HPDE6-E6E7 (cell line): Measurements from ENCODE around the gene FYTTD1.
"Not testable (repeated sequence)": the region's sequence is repeated elsewhere in the genome, so short reads cannot be mapped to it uniquely, and the experiment has no call there.

ENCODE experiments used
- DNase-seq: peaks from one replicate; pipeline ENCODE4 v3.0.0; 2011; ENCODE audit warnings: missing footprints; ENCODE audit errors: extremely low spot score

Gene FYTTD1, protein sequence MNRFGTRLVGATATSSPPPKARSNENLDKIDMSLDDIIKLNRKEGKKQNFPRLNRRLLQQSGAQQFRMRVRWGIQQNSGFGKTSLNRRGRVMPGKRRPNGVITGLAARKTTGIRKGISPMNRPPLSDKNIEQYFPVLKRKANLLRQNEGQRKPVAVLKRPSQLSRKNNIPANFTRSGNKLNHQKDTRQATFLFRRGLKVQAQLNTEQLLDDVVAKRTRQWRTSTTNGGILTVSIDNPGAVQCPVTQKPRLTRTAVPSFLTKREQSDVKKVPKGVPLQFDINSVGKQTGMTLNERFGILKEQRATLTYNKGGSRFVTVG

DNA sequence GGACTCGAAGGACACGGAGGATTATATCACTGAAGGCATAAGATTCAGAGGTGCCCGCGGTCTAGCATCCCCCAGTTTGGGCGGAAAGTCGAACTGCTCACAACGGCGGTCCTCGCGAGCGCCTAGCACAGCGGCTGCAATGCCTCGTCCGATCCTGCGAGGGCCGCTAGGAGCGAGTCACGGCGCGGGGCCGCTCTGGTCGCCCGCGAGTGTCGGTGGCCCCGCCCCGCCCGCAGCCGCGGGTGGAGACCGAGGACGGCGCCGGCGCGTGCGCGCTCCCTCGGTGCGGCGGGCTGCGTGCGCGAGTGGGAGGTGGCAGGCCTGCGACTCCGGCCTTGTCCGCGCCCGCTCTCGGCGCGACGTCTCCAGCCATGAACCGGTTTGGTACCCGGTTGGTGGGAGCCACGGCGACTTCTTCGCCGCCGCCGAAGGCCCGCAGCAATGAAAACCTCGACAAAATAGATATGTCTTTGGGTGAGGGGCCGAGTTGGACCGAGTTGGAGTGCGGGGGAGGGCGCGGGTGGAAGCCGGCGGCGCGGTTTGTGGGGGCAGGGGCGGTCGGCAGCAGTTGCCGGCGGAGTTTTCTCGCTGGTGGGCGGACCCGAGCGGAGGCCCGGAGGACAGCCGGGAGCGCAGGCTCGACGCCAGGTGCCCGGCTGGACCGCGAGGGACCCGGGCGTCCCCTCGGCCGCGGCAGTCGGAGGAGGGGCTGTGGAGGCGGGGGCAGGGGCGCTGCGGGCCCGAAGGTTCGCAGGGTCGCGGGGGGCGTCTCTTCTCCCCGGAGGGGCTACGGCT, at the start of gene FYTTD1:
TSS of gene FYTTD1 (plus strand) at position 283 of the 795 bp plus-strand sequence. CDS start at position 372, 89 bp downstream.
- DNase-seq, result peak; percentile 73

DNA sequence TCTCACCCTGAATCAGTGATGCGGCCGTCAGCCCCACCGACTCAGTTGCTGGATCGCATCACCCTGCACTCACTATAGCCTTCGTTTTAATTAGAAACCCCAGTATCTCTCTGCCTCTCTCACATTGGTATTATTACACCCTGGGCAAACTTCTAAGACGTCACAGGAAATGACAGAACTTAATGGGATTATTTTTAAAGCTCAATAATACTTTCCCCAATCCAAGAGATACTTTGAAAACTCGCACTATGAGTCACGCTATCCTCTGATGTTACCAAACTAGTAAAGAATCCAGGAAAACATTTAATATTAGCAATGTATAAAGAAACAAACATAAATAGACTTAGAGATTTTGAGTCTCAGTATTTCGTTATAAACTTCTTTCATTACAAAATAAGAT, 49.6 kb upstream of the FYTTD1 start:
- DNase-seq, result no peak

DNA sequence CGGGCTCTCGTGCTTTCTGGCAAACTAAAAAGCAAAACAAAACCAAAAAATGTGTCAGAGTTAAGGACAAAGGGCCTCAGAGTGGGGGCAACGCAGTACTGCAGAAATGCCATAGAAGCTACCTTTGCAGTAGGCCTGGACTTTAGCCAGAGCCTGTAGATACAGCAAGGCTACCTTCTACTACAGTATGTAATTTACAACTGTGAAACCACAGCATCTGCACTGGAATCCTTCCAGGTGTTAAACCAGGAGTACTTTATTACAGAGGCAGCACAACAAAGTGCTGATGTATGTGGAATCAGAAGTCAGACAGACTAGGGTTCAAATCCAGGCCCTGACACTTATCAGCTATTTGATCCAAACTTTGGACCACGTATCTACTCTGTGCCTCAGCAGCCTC, 47.8 kb upstream of the FYTTD1 start:
- DNase-seq, result no peak

DNA sequence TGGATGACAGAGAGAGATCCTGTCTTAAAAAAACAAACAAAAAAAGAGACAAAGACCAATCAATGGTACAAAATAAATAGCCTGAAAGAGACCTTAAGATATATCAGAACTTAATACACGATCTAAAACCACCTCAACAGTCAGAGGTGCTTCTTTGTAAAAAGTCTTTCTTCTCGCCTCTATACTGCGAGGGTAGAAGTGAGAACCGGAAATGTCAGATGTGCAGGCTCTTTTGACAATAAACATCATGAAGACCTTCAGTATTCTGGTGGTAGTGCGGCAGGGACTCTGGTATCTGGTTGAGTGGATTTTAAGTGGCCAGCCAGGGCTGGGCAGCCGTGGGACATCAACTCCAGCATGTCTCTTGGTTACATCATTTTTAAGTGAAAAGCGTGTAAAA, 43.0 kb upstream of the FYTTD1 start:
- no peak for DNase-seq

DNA sequence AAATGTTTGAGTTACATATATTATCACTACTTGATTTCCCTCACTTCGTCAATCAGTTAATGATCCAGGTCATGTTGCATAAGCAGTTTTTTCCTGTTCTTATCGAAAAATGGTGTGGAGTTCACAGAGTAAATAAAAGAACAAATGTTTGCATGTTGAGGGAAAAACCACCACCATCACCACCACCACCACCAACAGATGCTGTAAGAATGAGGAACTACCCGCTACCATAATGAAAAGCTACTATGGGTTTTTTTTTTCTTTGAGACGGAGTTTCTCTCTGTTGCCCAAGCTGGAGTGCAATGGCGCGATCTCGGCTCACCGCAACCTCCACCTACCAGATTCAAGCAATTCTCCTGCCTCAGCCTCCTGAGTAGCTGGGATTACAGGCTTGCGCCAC, 40.5 kb upstream of the FYTTD1 start:
- DNase-seq, result no peak

DNA sequence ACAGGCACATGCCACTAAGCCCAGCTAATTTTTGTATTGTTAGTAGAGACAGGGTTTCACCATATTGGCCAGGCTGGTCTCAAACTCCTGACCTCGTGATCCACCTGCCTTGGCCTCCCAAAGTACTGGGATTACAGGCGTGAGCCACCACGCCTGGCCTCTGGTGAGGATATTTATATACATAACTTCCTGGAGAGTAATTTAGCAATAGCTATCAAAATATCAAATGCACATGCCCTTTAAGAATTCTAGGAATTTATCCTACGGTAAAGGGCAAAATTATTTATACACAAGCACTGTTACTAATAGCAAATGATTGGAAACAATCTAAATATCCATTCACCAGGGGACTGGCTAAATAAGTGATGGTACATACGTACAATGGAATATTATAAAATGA, 38.7 kb upstream of the FYTTD1 start:
- DNase-seq, result not testable (repeated sequence)

DNA sequence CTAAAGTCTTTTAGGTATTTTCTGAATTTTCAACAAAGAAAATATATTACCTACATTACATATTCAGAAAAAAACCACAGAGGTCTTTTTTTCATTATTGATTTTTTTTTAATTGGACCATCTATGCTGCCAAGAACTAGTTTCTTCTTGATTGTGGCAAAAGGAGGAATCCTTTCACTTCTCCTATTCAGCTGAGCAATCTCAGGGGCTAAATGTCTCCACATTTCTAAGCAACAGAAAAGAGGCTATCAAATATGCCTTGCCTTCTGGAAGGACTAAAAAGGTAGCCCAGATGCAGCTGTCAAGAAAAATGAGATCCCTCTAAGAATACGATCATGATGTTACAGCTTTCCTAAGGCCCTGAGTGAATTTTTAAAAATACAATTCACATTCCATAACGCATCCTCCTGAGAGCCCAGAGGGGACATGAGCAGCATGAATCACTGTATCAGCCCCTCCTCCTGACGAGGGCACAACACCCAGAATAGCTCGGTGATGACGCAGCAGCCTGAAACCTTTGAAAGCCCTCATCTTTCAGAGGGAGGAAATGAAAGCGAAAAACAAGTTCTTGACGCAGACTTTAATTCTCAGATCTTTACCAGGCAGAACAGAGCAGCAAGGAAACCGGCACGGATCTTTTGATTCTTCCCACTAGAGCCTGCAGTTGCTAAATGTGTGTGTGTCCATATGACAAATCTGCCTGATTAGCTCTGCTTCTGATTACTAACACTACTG, 37.5 kb upstream of the FYTTD1 start:
- DNase-seq, result peak; percentile 89

DNA sequence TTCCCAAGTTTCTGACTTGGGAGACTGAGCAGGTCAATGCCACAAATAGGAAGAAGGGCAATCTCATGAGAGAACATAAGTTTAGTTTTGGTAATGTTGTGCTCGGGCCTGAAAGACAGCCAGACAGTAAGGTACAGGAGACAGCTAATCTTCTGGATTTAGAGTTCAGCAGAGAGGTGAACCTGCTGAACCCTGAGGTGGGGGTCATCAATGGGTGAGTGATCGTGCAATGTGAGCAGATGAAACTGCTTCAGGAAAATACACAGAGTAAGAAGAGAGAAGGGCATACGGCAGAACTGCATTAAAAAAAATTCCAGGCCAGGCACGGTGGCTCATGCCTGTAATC, 36.2 kb upstream of the FYTTD1 start:
- DNase-seq, result no peak

DNA sequence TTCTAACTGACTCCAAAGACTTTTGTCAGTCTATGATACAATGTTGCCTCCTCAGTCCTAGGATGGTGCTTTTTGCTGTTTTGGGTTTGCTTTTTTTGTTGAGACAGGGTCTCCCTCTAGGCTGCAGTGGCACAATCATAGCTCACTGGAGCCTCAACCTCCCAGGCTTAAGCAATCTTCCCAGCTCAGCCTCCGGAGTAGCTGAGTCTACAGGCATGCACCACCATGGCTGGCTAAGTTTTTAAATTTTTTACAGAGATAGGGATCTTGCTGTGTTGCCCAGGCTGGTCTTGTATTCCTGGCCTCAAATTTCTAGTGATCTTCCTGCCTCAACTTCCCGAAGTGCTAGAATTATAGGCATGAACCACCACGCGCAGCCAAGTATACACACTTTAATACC, 35.4 kb upstream of the FYTTD1 start:
- no peak for DNase-seq

DNA sequence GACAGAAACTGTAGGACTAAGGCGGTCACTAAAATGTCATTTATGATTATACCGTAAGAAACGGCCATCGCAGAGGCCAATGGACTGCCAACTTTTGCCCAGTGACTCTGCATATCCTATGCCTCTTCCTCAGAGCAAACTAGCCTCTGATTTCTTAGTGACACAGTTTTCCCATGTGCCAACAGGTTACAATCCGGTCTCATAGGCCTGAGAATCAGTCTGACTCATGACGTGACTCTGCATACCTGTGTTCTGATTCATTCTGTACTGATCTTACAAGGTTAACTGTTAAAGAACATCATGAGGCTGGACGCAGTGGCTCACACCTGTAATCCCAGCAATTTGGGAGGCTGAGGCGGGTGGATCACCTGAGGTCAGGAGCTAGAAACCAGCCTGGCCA, 30.8 kb upstream of the FYTTD1 start:
- peak; percentile 85 for DNase-seq

DNA sequence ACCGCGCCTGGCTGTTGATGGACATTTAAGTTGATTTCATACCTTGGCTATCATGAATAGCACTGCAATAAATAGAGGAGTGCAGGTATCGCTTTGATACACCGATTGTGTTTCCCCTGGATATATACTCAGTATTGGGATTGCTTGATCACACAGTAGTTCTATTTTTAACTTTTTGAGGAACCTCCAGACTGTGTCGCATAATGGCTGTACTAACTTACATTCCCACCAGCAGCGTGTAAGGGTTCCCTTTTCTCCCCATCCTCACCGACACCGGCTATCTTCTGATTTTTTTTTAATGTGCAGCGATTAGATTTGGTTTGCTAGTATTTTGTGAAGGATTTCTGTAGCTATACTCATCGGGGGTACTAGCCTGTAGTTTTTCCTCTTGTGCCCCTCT, 29.0 kb upstream of the FYTTD1 start:
- no peak for DNase-seq

DNA sequence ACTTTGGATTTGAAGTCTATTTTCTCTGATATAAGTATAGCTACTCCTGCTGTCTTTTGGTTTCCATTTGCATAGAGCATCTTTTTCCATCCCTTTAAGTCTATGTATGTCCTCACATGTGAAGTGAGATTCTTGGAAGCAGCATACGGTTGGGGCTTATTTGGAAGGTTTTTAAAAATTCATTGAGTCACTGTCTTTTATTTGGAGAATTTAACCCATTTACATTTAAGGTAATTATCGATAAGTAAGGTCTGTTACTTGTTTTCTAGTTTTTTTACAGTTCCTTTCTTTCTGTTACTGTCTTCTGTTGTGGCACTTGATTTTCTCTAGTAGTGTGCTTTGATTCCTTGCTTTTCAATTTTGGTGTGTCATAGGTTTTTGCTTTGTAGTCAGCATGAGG, 26.9 kb upstream of the FYTTD1 start:
- DNase-seq, result no peak

DNA sequence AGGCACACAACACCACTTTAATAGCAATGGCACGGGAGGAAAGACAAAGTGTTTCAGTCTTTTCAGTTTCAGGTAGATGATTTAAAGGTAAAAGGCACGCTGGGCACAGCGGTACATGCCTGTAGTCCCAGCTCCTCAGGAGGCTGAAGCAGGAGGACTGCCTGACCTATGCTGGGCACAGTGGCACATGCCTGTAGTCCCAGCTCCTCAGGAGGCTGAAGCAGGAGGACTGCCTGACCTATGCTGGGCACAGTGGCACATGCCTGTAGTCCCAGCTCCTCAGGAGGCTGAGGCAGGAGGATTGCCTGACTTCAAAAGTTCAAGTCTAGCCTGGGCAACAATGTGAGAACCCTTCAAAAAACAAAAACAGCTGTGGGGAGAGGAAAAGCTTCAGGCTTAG, 21.8 kb upstream of the FYTTD1 start:
- not testable (repeated sequence) for DNase-seq

DNA sequence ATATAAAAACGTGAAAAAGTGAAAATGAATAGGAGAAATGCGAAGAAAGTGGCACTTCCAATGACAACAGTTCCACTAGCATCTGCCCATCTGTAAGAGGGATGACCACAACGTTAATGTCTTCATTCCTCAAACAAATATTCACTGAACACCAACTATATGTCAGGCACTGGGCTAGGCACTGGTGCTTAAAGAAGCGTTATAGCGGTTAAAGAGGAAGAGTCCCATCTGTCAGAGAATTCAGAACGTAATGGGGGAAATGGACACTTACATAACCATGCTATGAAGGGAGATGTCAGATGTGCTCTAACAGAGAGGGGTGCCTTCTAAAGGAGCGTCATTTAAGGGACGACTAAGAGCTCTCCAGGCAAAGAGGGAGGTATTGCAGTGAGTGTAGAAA, 21.2 kb upstream of the FYTTD1 start:
- DNase-seq, result no peak

DNA sequence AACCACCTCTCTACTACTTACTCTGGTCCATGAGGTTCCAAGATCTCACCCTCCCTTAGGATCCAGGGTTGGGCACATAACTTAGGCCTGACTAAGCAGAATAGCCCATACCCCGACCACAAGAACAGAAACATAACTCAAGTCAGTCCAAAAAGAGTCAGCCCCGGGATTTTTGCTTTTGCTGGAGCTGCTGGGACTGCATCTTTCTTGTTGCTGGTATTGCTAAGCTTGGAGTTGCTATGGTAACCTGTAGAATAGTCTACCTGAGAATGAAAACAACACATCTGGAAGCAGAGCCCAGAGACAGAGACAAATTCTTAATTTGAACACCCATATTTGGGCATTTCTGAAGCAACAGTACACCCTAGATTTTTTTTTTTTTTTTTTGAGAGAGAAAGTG, 19.5 kb upstream of the FYTTD1 start:
- peak; percentile 53 for DNase-seq

DNA sequence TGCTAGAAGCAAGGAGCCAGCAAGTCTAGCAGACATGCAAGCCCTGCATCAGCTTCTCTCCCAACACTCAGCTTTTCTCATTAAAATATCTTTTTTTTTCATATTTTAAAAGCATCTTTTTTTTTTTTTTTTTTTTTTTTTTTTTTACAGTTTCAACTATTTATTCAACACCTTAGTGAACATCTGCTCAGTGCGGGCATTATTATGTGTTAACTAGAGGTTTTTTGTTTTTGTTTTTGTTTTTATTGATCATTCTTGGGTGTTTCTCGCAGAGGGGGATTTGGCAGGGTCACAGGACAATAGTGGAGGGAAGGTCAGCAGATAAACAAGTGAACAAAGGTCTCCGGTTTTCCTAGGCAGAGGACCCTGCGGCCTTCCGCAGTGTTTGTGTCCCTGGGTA, 18.9 kb upstream of the FYTTD1 start:
- DNase-seq, result not testable (repeated sequence)

DNA sequence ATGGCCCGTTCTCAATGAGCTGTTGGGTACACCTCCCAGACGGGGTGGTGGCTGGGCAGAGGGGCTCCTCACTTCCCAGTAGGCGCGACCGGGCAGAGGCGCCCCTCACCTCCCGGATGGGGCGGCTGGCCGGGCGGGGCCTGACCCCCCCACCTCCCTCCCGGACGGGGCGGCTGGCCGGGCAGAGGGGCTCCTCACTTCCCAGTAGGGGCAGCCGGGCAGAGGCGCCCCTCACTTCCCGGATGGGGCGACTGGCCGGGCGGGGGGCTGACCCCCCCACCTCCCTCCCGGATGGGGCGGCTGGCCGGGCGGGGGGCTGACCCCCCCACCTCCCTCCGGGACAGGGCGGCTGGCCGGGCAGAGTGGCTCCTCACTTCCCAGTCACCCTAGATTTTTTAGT, 18.2 kb upstream of the FYTTD1 start:
- not testable (repeated sequence) for DNase-seq

DNA sequence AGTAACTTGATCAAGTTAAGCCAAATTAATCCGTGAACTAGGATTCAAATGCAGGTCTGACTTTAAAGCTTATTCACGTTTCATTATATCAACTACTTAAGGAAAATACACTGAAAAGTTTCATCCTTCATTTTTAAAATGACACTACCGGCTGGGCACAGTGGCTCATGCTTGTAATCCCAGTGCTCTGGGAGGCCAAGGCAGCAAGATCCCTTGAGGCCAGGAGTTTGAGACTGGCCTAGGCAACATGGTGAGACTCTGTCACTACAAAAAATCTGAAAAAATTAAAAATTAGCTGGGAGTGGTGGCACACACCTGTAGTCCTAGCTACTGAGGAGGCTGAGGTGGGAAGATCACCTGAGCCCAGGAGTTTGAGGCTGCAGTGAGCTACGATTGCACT, 16.6 kb upstream of the FYTTD1 start:
- no peak for DNase-seq

DNA sequence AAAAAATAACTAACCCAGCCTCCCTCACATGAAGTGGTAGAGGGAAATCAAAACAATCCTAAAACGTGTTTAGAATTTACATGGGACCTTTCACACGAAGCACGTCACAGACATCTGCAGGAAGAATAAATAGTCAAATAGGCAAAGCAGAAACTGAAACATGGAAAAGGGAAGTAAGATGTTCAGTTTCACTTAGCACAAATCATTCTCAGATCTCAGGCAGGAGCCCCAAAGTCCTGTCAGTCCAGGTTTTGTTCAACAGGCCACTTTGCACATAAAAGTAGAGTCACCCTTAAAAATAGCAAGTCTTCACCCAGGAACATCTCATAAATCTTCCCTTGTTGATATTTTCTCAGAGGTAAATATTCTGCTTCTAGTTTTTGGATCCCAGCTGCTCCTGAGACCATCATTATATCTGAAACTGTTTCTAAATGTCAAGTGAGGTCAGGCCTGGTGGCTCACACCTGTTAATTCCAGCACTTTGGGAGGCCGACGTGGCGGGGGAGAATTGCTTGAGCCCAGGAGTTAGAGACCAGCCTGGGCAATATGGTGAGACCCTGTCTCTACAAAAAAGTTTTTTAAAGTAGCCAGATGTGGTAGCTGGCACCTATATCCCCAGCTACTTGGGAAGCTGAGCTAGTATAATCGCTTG, 14.9 kb upstream of the FYTTD1 start:
- no peak for DNase-seq

DNA sequence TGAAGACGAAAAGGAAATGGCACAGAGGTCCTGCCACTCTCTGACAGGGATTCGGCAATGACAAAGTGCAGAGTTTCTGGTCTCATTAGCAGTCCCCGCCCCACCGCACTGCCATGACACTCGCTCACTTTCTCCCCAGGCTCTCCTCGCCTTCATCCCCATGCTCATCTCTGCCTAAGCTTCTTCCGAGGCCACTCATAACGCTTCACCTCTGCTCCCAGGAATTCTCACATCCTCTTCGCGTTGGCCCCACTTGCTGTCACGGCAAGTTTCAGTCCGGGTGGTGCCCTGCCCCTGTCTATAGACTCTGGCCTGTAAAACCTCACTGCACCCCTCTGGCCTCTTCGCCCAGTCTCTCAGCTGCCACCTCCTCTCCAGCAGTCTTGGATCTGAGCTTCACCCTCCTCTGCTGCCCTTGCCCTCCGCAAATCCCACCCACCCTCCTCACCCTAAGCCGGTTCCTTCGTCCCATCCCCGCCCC, 13.6 kb upstream of the FYTTD1 start:
- peak; percentile 19 for DNase-seq

DNA sequence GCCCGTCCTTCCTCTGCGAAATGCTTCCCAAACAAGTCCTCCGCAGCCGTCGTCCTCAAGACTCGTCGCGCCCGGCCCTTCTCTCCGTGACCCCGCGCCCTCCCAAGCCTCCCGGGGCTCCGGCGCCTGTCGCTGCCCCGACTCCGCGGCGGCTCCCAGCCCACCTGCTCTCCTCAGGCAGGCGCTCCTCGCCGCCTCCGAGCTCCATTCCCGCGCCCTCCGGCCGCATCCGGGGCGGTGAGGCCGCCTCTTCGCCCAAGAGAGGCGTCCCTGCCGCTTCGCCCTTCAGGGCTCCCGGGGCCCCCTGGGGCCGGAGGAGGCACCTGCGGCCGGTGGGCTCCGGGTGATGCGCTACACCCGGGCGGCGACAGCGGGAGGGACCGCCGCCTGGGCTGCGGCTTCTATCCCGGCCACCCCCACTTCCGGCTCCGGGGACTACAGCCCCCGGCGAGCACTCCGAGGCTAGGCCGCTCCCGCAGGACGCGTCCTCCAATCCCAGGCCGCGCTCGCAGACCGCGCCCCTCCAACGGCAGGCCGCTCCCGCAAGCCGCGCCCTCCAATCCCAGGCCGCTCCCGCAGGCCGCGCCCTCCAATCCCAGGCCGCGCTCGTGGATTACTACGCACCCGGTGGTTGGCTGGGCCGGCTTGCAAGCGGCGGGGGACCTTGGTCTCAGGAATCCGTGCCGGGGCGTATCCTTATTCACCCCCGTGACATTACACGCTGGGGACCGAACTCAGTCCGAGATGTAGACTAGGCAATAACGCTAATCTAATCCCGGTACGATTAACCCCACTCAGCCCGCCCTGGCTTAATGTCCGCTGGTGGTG, 13.0 kb upstream of the FYTTD1 start, which contains the start of gene RUBCN:
TSS of gene RUBCN (minus strand) at position 414 of the 828 bp plus-strand sequence. CDS start at position 229, 185 bp downstream.
- peak; percentile 90 for DNase-seq
